ENCODE data around the gene GABRD.

Gene GABRD

GRCh38 chr1:2028870-2029560 is 9.9 kb downstream of the GABRD start:
- no peak for DNase-seq (ENCODE audit: low read depth)
- no peak for TF ChIP-seq CTCF (IDR thresholded peaks at IDR 0.05; ENCODE audit: control insufficient read depth, insufficient read depth, low read depth, low read length, missing control alignments)
- H3K4me3 ChIP-seq (ENCODE audit: control insufficient read depth, low read depth, low read length) = no peak overlapping the region

GRCh38 chr1:2029561-2029960 is 10.4 kb downstream of the GABRD start:
- DNase-seq (ENCODE audit: low read depth) = no peak
- no peak for TF ChIP-seq CTCF (IDR thresholded peaks at IDR 0.05; ENCODE audit: control insufficient read depth, insufficient read depth, low read depth, low read length, missing control alignments)

GRCh38 chr1:2030076-2030871 is 11.1 kb downstream of the GABRD start:
- H3K4me3 ChIP-seq (ENCODE audit: control insufficient read depth, low read depth, low read length) = no peak overlapping the region
- no peak for TF ChIP-seq CTCF (IDR thresholded peaks at IDR 0.05; ENCODE audit: control insufficient read depth, insufficient read depth, low read depth, low read length, missing control alignments)
- no peak for DNase-seq (ENCODE audit: low read depth)

More at GRCh38 chr1:2029561-2029960, 10.4 kb downstream of the GABRD start:
- H3K4me3 ChIP-seq (ENCODE audit: control insufficient read depth, low read depth, low read length) = no peak overlapping the region

GRCh38 chr1:2031546-2032540 is 12.7 kb downstream of the GABRD start:
- TF ChIP-seq CTCF (IDR thresholded peaks at IDR 0.05; ENCODE audit: control insufficient read depth, insufficient read depth, low read depth, low read length, missing control alignments) = no peak
- no peak for DNase-seq (ENCODE audit: low read depth)
- no peak overlapping the region for H3K4me3 ChIP-seq (ENCODE audit: control insufficient read depth, low read depth, low read length)

- no peak for DNase-seq (ENCODE audit: low read depth)
- TF ChIP-seq CTCF (IDR thresholded peaks at IDR 0.05; ENCODE audit: control insufficient read depth, insufficient read depth, low read depth, low read length, missing control alignments) = no peak
- no peak overlapping the region for H3K4me3 ChIP-seq (ENCODE audit: control insufficient read depth, low read depth, low read length)
Measured at GRCh38 chr1:2032737-2033136, 13.6 kb downstream of the GABRD start.

- TF ChIP-seq CTCF (IDR thresholded peaks at IDR 0.05; ENCODE audit: control insufficient read depth, insufficient read depth, low read depth, low read length, missing control alignments) = no peak
- DNase-seq (ENCODE audit: low read depth) = no peak
- H3K4me3 ChIP-seq (ENCODE audit: control insufficient read depth, low read depth, low read length) = no peak overlapping the region
Measured at GRCh38 chr1:2033165-2033564, 14.0 kb downstream of the GABRD start.

All from AG09309 (cell line).